ENCODE results near the gene PATL2.
"Not testable (repeated sequence)": the region's sequence is repeated elsewhere in the genome, so short reads cannot be mapped to it uniquely, and the experiment has no call there.

Gene PATL2

DNA sequence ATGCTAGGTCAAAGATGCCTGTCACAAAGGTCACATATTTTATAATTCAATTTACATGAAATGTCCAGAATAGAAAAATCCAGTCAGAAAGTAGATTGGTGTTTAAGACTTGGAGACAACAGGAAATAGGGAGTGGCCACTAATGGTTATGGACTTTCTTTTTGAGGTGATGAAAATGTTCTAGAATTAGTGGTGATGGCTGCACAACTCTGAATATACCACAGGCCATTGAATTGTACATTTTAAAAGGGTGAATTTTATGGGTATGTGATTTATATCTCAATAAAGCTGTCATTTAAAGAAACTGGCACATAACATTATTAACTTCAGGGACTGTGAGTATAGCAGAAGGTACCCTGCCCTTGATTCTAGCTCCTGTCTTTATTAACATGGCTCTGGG is 63.5 kb downstream of the PATL2 start:
- no peak for DNase-seq (ENCODE audit: low read depth in 2 of 2)

- DNase-seq (ENCODE audit: low read depth in 2 of 2), result no peak
These were observed 64.1 kb downstream of the PATL2 start for GRCh38 chr15:44647036-44647435.

GRCh38 chr15:44646460-44646859 is 64.7 kb downstream of the PATL2 start:
- DNase-seq (ENCODE audit: low read depth in 2 of 2), result no peak

DNA sequence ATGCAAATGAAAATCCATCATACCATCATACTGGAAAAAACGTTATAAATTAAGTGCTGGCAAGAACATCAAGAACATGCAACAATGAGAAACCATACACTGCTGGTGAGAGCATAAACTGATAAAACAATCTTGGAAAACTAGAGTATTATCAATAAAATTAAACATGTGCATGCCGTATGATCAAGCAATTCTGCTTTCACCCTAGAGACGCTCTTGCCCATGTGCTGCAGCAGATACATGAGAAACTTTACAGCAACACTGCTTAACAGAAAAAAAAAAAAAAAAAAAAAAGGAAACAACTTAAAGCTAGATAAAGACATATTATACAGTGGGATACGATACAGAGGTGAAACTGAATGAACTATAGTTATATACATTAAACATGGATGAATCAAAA is 69.5 kb downstream of the PATL2 start:
- DNase-seq (ENCODE audit: low read depth in 2 of 2), result no peak

GRCh38 chr15:44636976-44637375 is 74.1 kb downstream of the PATL2 start:
- DNase-seq (ENCODE audit: low read depth in 2 of 2), result no peak

DNA sequence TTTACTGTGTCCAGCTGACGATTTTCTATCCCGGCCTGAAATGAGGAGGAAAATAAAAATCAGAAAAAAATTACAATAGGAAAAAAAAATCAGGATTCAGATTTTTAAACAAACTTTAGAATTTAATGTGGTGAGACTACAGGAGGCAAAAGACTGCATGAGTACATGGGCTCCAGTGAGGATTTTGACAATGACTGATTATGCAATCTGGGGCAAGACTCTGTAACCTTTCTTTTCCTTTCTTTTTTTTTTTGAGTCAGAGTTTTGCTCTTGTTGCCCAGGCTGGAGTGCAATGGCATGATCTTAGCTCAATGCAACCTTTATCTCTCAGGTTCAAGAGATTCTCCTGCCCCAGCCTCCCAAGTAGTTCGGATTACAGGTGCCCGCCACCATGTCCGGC is 77.5 kb downstream of the PATL2 start:
- no peak for DNase-seq (ENCODE audit: low read depth in 2 of 2)

DNA sequence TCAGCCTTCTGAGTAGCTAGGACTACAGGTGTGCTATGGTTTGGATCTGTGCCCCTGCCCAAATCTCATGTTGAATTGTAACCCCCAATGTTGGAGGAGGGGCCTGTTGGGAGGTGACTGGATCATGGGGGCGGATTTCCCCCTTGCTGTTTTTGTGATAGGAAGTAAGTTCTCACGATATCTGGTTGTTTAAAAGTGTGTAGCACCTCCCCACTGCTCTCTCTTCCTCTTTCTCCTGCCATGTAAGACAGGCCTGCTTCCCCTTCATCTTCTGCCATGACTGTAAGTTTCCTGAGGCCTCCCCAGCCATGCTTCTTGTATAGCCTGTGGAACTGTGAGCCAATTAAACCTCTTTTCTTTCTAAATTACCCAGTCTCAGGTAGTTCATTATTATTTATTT is 85.8 kb downstream of the PATL2 start:
- DNase-seq (ENCODE audit: low read depth in 2 of 2), result not testable (repeated sequence)

DNA sequence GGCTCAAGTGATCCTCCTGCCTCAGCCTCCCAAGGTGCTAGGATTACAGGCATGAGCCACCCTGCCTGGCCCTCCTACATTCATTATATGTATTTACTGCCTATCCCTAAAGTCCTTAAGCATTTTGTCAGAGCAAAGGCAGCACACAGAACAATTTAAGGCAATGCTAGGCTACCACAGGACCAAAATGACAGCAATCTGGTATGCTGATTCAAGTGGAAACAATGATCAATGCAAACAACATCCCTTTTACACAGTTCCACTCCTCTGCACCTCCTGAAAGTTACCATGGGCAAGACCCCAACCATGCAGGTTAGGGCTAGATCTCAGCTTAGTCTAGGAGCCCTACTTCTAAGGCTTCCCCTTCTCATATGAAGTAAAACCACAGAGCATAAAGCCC is 87.9 kb downstream of the PATL2 start:
- DNase-seq (ENCODE audit: low read depth in 2 of 2), result no peak

- DNase-seq (ENCODE audit: low read depth in 2 of 2), result no peak
These were observed 91.0 kb downstream of the PATL2 start for GRCh38 chr15:44620081-44620480.

- no peak for DNase-seq (ENCODE audit: low read depth in 2 of 2)
These were observed 94.1 kb downstream of the PATL2 start for GRCh38 chr15:44616974-44617373.
